ENCODE data around the gene RASSF1. TPM values are rescaled to one million over a fixed set of nuclear protein-coding genes. Genes with fewer than 3 reads are reported as not detected.

RASSF1 gene, protein sequence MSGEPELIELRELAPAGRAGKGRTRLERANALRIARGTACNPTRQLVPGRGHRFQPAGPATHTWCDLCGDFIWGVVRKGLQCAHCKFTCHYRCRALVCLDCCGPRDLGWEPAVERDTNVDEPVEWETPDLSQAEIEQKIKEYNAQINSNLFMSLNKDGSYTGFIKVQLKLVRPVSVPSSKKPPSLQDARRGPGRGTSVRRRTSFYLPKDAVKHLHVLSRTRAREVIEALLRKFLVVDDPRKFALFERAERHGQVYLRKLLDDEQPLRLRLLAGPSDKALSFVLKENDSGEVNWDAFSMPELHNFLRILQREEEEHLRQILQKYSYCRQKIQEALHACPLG
- total RNA-seq (2014; rRNA removed; shearing (Covaris generic)): 12.9 and 16.9 TPM in 2 replicates

DNA sequence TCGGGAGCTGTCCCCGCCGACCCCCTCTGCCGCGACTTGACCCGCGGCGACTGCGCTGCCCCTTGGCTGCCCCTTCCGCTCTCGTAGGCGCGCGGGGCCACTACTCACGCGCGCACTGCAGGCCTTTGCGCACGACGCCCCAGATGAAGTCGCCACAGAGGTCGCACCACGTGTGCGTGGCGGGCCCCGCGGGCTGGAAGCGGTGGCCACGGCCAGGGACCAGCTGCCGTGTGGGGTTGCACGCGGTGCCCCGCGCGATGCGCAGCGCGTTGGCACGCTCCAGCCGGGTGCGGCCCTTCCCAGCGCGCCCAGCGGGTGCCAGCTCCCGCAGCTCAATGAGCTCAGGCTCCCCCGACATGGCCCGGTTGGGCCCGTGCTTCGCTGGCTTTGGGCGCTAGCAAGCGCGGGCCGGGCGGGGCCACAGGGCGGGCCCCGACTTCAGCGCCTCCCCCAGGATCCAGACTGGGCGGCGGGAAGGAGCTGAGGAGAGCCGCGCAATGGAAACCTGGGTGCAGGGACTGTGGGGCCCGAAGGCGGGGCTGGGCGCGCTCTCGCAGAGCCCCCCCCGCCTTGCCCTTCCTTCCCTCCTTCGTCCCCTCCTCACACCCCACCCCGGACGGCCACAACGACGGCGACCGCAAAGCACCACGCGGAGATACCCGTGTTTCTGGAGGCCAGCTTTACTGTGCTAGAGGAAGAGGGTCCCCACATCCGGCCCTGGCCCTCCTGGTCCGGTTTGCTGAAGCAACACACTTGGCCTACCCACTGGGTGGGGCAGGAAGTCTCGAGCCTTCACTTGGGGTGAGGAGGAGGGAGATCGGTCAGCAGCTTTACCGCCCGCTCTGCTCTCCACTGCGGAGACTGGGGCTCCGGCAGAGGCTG is at the start of gene RASSF1:
Gene RASSF1 (minus strand): TSS at position 389 of the 882 bp plus-strand sequence. CDS start 31 bp downstream, at position 358.
- DNase-seq (ENCODE audit: low spot score): no peak

DNA sequence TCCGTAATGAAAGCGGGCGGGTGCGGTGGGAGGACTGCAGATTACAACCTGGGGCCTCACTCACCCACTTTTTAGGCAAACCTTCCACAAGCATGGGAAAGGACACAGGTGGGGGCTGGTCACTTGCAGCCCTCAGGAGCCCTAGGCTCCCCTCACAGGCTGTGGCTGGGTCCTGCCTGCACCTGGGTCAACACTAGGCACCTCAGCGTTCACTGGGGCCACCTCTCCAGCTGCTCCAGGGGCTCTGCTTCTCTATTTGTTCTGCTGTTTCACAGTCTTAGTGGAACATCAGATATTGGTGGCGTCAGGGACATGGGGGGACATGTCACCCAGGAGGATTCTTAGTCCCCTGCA is 48.8 kb upstream of the RASSF1 start:
- no peak for DNase-seq (ENCODE audit: low spot score)

DNA sequence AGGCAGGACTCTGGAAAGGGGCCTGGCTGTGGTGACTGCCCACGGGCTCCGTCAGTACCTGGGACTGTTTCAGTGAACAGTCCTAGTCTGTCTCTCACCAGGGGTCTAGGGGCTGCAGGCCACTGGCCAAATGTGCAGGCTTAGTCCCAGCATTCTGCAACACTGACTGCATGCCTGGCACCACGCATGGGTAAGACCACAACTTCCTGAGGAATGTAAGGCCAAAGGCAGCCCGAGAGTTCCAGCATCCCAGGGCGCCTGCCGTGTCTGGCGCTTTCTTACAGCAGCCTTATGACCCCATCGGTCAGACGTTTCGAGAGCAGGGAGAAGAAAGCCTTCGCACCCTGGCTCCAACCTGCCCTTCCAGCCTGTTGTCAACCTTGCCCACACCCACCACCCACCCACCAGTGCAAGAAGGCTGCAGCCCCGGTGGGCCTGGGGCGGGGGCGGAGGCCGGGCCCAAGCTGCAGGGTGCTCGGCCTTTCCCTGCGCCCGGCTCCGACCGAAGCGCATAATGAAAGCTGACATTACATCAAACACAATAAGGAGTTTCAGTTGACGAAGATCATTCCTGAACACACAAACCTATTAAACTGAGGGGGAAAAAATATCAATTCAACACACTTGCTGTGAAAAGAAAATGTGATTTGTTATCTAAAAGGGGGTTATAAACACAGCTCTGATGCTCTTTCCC is 48.2 kb upstream of the RASSF1 start:
- peak; percentile 29 for DNase-seq (ENCODE audit: low spot score)

DNA sequence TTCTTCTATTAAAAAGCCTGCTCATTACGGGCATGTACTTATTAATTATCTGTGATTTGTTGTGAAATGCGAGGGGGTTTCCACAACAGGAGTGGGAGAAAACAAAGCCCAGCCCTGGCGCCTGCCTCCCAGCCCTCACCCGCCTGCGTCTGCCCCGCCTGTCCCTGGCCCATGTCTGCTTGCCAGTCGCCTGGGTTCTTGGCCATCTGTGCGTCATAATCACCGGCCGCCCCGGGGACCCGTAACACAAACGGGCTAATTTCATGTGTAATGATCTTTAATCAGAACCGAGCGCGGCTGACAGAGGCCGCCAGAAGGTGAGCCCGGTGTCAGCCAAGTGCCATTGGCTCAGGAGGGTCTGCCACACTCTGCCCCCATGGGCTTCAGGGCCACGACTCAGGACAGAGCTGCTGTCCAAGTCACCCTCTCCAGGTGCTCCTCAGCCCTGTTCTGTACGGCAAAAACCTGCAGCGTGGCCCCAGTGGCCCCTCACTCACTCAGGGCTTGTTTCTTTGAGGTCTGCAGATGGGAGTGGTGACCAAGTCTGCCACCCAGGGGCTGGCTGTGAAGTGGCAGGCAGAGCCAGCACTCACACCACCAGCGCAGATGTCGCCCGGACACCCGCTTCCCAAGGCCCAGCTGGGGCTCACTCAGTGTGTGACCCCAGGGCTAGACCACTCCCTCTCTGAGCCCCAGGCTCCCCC is 47.5 kb upstream of the RASSF1 start:
- DNase-seq (ENCODE audit: low spot score): no peak

DNA sequence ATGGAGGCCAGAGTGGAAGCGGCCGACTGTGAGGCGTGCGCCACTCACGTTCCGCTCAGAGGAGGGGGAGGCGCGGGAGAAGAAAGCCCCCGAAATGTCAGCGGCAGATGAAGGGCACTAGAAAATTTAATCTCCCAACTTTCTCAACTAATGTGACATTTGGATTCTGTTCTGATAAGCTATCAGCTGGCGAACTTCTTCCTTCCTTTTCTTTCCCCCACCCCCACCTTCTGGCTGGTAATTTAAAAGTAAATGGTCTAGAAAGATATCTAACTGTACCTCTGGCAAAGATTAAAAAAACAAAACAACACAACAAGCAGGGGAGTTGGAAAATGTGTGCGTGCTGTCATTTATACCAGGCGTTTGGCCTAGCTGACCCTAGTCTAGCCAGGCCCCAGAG is 45.1 kb upstream of the RASSF1 start:
- no peak for DNase-seq (ENCODE audit: low spot score)

DNA sequence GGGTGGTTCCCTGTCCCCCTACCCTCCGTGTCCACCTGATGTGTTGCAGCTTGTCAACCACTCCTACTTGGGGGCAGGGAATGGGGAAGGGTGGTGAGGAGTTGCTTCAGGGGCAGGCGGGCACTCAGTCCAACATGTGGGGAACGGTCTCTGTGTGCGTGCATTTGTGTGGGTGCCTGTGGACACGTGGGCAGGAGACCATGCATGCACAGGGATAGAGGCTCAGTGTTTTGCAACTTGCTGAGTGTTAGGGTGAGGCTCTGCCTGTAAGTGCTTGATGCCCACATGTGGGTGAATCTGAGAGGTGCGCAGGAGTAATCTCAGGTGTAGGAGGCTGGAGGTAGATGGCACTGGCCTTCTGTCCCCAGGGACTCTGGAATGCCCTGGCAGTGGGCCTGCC is 43.1 kb upstream of the RASSF1 start:
- DNase-seq (ENCODE audit: low spot score): no peak

DNA sequence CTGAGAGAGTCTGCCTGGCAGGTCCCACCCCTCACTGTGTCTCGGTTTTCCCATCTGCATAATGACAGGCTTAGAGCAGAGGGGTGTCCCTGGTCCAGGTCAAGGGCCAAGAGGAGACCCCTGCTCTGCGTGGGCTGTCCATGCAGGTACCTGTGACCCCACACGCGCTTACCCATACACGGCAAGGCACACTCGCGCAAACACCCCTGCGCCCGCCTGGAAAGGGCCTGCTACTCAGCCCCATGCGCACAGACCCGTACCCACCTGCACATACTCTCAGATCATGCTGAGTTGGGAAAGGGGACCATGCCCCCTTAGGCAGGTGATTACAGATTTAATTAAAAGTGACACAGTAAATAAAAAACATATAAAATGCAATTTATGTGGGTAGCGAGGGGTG is 42.1 kb upstream of the RASSF1 start:
- DNase-seq (ENCODE audit: low spot score): no peak

DNA sequence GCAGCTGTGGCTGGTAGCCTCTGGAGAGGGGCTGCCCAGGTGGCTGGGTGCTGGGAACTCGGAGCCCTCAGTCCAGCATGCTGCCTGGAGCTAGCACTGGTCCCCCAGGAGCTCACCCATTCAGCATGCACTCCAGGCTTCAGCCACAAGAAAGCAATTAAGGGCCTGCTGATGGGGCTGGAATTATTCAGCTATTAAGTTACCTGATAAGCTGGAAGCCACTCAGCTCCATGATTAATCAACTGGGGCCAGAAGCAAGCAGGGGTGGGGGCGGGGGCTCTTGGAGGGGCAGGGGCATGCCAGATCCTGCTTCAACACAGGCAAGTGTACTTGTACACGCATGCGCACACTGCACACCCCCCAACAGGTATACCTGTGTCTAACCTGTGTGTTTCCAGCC is 40.7 kb upstream of the RASSF1 start:
- DNase-seq (ENCODE audit: low spot score): no peak

DNA sequence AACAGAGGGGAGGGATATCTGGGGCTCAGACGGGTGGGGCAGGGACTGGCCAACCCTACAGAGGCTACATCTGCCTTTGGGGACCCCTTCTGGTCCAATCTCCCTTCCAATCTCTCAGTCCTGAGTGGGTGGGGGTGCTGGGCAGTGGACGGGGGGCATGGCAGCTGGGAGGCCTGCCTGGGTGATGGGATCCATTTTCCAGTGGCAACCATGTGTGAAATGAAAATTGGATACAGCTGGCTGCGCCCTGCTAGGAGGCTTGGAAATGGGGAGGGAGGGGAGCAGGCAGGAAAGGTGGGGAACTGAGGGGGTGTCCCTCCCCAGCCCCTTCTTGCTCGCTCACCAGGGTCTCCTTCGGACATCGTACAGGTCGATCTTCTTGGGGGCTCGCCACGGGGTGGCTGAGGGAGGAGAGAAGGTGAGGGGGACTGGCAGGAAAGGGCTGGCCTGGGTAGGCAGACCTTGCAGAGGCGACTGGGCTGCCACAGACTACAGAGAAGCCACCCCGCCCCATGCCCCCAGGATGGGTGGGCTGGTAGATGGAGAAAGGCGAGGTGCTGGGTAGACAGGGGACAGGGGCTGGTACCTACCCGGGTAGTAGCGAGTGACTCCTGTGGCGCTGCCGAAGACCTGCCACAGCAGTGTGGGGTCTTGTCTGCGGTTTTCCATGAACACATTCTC is 39.9 kb upstream of the RASSF1 start:
- DNase-seq (ENCODE audit: low spot score): no peak

DNA sequence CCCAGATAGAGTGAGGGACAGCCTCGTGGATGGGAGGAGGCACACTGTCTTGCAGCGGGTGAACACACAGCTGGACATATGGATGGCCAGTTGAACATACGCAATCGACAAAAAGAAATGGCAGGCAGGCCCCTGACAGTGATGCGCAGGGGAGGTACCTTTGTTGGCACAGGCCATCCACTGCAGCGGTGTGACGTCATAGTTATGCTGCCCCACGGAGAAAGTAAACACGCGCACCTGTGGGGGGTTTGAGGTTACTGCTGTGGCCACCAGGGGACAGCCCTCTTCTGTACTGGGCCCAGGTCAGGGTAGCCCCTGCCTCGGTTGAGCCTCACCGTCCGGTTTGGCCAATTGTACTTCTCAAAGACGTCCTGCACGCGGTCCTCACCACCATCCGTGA is 38.1 kb upstream of the RASSF1 start:
- no peak for DNase-seq (ENCODE audit: low spot score)

DNA sequence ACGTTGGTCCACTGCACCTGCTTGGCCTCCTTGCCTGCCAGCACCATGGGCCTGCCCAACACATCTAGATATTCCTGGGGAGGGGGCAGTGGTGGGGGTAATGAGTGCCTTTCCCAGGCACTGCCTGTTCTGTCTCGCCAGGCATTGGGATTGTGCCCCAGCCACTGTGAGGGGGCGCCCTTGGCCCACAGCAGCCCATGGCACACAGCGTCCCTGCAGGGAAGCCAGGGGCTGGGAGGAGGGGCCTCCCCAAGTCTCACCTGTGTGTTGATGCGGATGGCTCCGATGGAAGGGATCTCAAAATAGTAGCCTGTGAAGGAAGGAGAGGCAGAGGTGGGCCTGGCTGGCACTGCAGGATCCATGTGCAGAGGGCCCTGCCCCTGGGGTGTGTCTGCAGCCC is 37.4 kb upstream of the RASSF1 start:
- DNase-seq (ENCODE audit: low spot score): no peak

DNA sequence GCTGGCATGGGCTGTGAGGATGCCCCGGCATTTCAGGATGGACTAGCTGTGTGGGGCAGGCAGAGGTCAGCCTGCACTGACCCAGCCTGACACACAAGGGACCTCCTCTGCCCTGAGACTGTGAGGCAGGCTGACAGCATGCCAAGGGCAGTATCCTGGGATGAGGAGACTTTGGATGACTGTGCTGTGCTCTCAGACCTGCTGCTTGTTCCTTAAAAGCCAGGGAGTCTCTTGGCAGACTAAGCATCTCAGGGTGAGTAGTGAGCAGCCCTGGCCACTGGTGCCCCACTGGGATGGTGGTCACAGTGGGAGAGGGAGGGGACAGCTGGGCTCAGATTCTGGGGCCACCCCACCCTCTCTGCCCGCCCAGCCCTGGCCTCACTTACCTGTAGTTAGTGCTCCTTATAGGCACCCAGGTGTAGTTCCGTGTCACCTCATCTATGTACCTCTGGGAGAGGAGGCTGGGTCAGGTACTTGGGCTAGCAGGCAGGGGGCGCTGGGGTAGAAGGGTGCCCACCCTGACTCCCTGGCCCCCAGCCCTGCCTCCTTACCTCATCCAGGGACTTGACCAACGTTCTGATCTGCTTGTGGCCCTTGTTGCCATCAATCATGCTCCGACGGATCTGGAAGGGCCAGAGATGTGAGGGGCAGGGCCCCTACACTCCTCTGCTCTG is 34.8 kb upstream of the RASSF1 start:
- DNase-seq (ENCODE audit: low spot score): no peak

DNA sequence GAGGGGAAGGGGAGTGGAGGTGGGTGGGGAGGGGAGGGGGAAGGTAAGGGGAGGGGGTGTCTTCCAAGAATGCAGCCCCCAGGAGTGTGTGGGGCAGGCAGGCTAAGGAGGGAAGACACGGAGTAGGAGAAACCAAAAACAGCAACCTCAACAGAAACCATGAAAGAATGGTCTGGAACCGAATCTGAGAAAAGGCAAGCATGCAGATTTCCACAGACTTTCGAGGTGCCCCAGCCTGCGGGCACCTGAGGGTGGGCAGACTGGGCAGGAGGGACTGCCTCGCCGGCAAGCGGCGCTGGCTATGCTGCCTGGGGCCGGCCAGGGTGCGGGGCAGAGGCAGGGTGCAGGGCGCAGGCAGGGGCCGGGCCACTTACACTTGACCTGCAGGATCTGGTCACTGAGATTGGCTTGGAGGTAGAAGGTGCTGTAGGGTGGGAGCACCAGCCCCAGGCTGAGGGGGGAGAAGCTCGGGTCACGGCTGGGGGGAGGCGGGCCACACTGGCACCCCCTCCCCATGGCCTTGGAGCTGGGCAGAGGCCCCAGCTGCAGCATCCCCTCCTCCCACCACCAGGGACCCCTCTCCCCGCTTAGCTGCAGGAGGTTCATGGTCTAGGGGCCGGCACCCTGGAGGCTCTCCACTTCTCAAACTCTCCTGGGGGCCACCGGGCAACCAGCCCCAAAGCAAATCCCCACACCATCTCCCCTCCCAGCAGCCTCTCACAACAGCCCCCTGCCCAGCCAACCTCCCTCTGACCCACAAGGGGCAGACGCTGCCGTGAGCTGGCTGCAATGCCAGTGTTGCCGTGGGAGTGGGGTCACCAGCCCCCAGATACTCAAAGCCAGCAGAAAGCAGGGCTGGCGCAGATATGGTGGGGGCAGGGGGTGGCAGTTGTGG is 34.0 kb upstream of the RASSF1 start:
- no peak for DNase-seq (ENCODE audit: low spot score)

DNA sequence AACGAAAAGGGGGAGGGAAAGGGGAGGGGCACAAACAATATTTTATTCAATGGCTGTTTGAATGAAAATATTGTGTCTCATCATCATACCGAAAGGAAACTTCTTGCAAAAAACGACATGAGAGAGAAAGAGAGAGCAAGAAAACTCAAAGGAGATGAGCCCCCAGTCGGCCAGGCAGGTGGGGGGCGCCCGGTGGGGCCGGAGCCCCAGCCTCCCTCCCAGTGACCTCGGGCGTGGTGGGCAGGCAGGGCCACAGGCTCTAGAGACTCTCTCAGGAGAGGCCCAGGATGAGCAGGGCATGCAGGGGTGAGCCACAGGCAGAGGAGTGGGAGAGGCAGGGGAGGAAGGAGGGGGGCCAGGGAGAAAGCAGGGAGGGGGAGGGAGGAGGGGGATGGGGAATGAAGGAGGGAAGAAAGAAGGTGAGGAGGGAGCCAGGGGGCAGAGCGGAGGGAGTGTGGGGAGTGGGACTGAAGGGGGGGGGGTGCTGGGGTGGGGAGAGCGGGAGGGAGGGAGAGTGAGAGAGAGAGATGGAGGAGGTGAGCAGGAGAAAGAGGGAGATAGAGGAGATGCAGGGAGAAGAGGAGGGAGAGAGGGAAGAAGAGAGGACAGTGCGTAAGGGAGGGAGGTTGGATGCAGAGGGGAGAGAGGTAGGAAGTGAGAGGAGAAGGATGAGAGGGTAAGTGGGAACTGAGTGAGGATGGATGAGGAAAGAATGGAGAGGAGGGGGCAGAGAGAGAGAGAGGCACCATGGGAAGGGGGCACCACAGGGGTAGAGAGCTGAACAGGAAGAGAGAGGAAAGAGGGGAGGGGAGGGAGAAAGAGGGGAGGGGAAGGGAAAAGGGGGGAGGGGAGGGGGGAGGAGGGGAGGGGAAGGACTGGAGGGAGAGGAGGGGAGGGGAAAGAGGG is 32.8 kb upstream of the RASSF1 start:
- no peak for DNase-seq (ENCODE audit: low spot score)

DNA sequence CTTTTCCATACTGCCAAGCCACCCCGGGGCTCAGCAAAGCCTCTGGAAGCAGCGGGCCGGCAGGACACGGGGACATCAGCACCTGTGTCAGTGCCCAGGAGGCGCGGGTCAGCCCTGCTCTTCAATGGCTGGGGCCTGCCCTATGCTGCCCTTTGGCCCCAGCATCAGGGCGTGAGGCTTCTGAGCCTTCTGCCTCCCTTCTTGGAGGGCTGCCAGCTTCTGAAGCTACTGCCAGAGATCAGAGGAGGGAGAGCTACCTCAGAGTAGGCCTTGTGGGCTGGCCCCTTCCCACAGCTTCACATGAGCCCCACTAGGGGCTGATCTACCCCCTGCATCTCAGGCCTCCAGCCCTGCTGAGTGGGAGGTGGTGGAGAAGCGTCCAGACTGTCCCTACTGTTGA is 31.7 kb upstream of the RASSF1 start:
- no peak for DNase-seq (ENCODE audit: low spot score)

DNA sequence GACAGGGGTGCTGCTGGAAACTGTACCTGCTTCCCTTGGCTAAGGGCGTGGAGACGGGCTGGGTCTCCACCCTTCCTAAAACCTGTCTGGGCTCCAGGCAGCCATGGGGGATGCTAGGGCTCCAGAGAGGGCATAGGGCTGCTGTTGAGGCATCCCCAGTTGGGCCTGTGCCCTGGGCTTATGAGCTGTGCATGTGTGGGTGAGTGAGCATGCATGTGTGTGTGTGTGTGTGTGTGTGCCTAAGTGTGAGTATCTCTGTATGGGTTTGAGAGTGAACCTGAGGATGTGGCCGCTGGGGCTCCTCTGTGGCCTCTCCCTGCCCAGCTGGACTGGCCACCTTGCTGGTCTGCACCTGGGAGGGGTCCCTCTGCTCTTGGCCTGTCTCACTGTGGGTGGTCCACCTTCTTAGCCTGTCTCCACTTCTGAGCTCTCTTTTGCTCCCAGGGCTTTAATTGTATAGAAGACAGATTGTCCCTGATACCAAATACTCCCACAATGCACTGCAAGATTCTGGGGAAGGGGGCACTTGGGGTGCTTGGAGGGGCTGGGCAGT is 30.6 kb upstream of the RASSF1 start:
- no peak for DNase-seq (ENCODE audit: low spot score)

DNA sequence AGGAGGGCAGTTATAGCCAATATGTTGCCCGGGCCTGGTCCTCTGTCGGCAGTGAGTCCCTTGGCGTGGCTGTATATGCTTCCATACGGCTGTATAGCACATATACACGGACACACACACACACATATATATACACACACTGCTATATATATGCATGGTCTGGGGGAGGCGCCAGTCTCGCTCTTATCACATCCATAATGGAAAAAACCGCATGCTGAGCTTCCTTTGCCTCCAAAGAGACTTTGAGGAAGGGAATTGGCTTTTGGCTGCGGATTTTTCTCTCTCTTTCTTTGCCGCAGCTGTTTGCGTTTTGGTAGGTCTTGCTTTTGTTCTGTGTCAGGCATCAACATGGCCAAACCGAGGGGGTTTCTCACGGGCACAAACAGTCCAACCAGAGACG is 30.0 kb upstream of the RASSF1 start:
- peak; percentile 26 for DNase-seq (ENCODE audit: low spot score)

DNA sequence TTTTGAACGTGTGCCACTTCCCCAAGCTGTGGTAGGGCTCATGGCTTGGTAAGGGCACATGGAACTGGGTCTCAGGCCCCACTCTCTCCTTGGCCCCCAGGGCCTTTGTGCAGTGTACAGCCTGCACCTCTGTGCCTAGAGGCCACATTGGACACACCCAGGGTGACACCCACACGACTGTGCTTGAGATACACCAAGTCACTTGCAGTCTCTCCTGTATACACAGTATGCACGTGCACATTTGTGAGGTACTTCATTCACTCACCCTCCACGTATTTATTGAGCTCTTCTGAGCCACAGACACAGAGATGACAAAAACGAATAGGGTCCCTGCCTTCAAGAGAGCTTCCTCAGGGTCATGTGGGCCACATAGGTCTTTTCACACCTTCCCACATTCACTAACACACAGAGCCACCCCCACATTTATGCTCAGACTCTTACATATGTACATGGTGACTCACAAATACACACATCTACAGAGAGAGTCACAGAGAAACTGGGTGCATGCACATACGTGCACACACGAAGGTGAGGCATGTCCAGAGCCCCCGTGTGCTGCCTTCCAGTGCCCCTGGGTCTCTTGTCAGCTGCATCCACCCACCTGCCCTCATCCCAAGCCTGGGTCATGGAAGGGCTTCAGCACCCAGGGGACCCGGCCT is 28.5 kb upstream of the RASSF1 start:
- DNase-seq (ENCODE audit: low spot score): no peak

All from A172 (cell line).